ENCODE measurements around the gene AP2M1.
A peak's percentile ranks its signal among the peaks of the same experiment; 100 is the strongest.
"Not testable (repeated sequence)": the region's sequence is repeated elsewhere in the genome, so short reads cannot be mapped to it uniquely, and the experiment has no call there.

Gene AP2M1

GRCh38 chr3:184174646-184175492, at the start of gene AP2M1:
AP2M1 (plus strand) TSS chr3:184174855; CDS start chr3:184176994, 2,139 bp downstream.
- DNase-seq (ENCODE audit: low read depth) = peak; percentile 89

DNA sequence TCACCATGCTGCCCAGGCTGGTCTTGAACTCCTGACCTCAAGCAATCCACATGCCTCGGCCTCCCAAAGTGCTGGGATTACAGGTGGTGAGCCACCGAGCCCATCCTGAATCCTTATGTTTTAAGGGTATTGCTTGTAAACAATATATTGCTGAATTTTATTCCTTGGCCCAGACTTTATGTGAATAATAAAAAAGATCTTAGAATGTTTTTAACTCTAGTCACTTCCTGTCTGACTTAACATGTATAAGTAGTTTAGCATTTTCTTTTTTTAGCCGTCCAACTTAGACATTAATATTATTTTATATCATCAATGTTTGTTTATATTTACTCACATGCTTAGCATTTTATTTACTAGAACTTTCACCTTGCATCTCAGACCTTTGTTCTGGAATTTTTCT, 48.6 kb upstream of the AP2M1 start:
- DNase-seq (ENCODE audit: low read depth) = no peak

- no peak for DNase-seq (ENCODE audit: low read depth)
Observed at GRCh38 chr3:184129012-184129411, 45.6 kb upstream of the AP2M1 start.

DNA sequence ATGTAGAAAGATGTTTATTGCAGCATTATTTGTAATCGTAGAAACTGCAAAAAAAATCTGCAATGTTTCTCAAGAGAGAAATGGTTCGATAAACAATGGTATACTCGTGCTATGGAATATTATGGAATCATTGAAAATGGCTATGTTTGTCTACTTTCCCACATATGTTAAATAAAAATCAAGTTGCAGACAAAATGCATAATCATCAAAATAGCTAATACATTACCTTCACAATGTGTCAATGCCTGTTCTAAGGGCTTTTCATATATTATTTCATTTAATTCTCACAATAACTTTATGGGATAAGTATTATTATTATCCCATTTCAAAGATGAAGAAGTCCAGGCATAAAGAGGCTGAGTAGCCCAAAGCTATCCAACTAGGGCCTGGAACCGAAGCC, 41.7 kb upstream of the AP2M1 start:
- DNase-seq (ENCODE audit: low read depth) = no peak

DNA sequence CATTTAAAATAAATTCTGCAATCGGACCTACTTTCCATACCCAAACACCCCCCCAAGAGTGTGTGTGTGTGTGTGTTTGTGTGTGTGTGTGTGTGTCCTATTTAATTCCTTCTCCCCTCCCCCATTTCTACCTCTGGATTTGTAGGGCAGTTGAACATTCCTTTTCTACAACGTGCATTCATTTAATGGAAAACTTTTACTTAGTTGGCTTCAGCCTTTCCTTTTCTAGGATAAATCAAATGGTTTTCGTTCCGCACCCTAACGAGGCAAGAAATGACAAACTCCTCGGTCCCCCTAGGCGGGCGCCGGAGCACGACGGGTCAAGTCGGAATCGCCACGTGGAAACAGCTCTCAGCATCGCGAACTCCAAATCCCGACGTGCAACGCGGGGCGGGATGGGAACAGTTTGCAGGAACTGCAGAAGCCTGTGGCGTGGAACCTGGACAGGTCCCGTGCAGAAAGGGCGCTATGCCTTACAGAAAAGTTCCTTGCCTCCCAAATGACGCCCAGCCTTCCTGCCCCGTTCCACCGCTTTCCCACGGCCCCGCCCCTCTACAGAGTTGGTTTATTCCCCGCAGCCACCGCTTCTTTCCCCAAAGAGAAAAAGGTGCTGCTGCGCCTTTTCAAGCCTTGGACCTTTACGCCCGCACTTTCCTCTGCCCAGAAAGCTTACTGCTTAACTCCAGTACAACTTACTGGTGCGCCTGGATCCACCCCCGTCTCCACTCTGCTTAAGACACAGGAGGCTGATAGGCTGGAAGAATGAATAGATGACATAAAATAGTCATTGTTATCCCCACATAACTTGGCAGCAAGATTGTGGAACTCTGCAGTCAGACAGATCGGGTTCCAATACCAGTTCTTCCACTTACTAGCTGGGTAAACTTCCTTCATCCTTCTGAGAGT, 40.6 kb upstream of the AP2M1 start:
- DNase-seq (ENCODE audit: low read depth) = no peak

DNA sequence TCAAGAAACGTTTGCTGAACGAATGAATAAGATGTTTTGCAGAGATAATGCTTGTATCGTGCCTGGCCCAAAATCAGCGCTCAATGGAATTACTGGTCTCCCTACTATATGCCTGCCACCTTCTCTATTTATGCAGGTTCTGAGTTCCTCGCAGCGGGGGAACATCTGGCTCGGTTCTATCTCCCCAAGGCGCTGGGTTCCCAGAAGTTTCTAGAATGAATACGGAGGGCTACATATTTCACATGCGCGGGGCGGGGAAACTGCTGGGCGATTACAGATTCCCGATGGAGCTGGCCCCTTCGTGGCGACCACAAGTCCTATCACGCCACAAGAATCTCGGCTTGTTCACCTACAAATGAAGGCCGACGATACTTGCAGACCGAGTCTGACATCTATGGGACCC, 39.9 kb upstream of the AP2M1 start:
- DNase-seq (ENCODE audit: low read depth) = no peak

- DNase-seq (ENCODE audit: low read depth) = peak; percentile 87
Observed at GRCh38 chr3:184135149-184135910, 39.3 kb upstream of the AP2M1 start, which contains the start of gene EIF2B5. EIF2B5 (plus strand) TSS chr3:184135358; CDS start chr3:184135386, 28 bp downstream.

DNA sequence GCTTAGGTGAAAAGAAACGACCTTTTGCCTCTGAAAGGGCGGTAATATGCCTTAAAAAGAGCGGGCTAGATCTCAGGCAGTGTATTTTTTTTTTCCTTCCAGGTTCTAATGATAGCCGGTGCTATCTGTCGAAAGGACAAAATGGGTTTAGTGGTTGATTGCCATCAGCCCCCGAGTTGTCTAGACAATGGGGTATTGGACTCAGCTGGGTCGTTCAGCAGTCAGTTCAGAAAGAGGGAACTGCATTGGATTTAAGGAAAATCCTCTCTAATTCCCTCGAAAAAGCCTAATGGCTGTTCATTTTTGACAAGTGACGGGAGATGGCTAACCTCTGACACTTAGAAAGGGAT, 38.8 kb upstream of the AP2M1 start:
- no peak for DNase-seq (ENCODE audit: low read depth)

DNA sequence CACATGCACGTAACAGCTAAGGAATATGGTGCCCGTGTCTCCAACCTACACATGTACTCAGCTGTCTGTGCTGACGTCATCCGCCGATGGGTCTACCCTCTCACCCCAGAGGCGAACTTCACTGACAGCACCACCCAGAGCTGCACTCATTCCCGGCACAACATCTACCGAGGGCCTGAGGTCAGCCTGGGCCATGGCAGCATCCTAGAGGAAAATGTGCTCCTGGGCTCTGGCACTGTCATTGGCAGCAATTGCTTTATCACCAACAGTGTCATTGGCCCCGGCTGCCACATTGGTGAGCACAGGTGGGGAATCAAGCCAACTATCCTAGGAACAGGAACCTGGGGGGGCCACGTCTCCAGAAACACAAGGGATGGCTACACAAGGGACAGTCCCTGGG, 34.2 kb upstream of the AP2M1 start:
- no peak for DNase-seq (ENCODE audit: low read depth)

DNA sequence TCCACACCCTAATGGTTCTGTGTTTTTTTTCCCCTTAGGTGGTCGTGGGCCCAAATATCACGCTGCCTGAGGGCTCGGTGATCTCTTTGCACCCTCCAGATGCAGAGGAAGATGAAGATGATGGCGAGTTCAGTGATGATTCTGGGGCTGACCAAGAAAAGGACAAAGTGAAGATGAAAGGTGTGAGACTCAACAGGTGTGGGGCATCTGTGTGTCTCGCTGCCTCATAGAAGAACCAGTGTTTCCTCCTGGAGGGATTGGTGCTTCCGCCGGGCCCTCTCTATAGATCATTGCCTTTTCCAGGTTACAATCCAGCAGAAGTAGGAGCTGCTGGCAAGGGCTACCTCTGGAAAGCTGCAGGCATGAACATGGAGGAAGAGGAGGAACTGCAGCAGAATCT, 32.5 kb upstream of the AP2M1 start:
- no peak for DNase-seq (ENCODE audit: low read depth)

GRCh38 chr3:184143327-184143726, 31.3 kb upstream of the AP2M1 start:
- DNase-seq (ENCODE audit: low read depth) = no peak

GRCh38 chr3:184144505-184144904, 30.1 kb upstream of the AP2M1 start:
- no peak for DNase-seq (ENCODE audit: low read depth)

- no peak for DNase-seq (ENCODE audit: low read depth)
Observed at GRCh38 chr3:184145111-184145524, 29.5 kb upstream of the AP2M1 start.

DNA sequence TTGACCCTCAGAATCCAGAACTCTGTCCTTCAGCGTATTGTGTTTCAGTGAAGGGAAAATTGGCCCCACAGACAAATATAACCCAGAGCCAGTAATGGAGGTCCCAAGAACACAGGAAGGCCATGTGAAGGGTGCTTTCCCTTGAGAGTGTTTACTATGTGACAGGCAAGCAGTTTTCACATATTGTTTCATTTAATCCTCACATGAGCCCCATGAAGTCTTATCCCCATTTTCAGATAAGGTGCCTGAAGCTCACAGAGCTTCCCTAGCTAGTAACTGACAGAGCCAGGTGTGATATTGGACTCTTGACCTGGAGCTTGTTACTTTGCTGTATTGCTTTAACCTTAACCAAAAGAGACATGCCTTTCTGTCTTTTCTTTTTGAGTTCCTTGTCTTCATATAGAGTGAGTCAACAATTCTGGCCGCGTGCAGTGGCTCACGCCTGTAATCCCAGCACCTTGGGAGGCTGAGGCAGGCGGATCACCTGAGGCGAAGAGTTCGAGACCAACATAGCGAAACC, 28.8 kb upstream of the AP2M1 start:
- no peak for DNase-seq (ENCODE audit: low read depth)

- DNase-seq (ENCODE audit: low read depth) = no peak
Observed at GRCh38 chr3:184148076-184148475, 26.6 kb upstream of the AP2M1 start.

DNA sequence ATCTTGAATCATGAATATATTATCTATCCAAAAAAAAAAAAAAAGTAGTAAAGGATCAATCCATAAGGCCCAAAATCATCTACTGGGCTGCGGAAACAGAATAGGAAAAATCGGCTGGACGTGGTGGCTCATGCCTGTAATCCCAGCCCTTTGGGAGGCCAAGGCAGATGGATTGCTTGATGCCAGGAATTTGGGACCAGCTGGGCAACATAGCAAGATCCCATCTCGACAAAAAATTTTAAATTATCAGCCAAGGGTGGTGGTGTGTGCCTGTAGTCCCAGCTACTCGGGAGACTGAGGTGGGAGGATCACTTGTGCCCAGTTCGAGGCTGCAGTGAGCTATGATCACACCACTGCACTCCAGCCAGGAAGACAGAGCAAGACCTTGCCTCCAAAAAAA, 25.5 kb upstream of the AP2M1 start:
- no peak for DNase-seq (ENCODE audit: low read depth)

DNA sequence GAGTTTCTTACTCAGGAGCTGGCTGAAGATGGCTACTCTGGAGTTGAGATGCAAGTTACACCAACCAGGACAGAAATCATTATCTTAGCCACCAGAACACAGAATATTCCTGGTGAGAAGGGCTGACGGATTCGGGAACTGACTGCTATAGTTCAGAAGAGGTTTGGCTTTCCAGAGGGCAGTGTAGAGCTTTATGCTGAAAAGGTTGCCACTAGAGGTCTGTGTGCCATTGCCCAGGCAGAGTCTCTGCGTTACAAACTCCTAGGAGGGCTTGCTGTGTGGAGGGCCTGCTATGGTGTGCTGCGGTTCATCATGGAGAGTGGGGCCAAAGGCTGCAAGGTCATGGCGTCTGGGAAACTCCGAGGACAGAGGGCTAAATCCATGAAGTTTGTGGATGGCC, 24.9 kb upstream of the AP2M1 start:
- not testable (repeated sequence) for DNase-seq (ENCODE audit: low read depth)

GRCh38 chr3:184154885-184155643, 19.6 kb upstream of the AP2M1 start, which contains the start of gene DVL3:
DVL3 (plus strand) TSS chr3:184155377; CDS start chr3:184155636, 259 bp downstream.
- DNase-seq (ENCODE audit: low read depth) = no peak

DNA sequence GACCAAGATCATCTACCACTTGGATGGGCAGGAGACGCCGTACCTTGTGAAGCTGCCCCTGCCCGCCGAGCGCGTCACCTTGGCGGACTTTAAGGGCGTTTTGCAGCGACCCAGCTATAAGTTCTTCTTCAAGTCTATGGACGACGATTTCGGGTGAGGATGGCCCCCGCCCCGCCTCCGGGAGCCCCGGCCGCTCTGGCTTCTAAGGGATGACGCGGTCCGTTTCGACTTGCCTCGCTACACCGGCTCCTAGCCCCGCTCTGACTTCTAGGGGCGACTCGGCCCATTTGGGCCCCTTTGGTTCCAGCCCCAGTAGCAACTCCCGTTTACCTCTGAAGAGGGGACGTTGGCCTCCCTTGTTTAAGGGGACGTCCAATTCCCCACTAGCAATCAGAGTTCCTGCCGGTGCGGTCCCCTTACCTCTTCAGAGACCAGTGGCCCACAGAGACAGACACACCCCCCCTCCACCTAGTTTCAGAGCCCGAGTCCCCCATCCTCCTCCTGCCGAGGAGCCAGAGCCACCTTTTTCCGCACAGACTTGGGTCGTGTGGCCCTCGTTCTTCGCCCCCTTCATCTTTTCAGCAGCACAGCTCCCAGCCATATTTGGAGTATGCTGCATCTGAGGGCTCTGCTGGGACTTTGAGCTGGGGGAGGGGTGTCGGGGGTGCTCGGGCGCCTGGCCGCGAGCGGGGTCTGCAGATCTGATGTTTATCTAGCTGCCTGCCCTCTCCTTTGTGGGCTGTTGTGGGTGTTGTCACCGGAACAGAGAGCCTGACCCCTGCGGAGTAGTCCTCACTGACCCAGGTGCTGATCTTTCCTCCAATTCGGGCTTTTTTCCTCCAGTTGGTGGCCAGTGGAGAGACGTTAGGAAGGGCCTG, 18.8 kb upstream of the AP2M1 start:
- DNase-seq (ENCODE audit: low read depth) = no peak

DNA sequence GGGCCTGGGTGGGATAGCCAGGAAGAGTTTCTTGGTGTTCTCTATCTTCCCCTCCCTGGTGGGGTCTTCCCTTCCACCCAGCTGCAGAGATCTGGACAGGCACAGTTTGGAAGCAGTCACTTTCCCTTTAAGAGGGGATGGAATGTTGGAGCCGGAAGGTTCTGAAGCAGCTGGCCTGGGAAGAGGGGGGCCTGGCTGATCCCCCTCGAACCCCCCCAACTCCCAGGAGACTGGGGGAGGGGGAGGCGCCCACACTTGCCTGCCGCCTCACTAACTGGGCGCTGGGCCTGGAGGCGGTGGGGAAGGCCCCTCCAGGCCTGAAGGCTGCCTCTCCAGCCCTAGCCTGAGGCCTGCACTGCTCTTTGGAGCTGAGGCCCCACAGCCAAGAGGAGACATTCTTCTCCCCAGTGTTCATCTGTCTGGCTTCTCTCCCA, 18.1 kb upstream of the AP2M1 start:
- DNase-seq (ENCODE audit: low read depth) = no peak
